GM12891 (cell line): Measurements from ENCODE around the gene TREH.

ENCODE experiments used
- PAX5 ChIP-seq: IDR thresholded peaks from 2 replicates; pipeline ENCODE4 v1.6.1; 2011; ENCODE audit warnings: low read length, moderate library complexity, mild to moderate bottlenecking; ENCODE audit not compliant: insufficient read depth, severe bottlenecking
- POLR2A ChIP-seq: IDR thresholded peaks from 2 replicates; pipeline ENCODE4 v1.6.1; 2011; ENCODE audit warnings: low read depth, low read length, control low read depth
- POLR2AphosphoS5 ChIP-seq: IDR thresholded peaks from 2 replicates; pipeline ENCODE4 v1.6.1; 2011; ENCODE audit warnings: low read depth, low read length, control low read depth
- POU2F2 ChIP-seq: IDR thresholded peaks from 2 replicates; pipeline ENCODE4 v1.6.1; 2011; ENCODE audit warnings: low read depth, mild to moderate bottlenecking, control low read depth, low read length, moderate library complexity
- SPI1 ChIP-seq: IDR thresholded peaks from 2 replicates; pipeline ENCODE4 v1.6.1; 2011; ENCODE audit warnings: low read depth, low read length, control low read depth
- TAF1 ChIP-seq: IDR thresholded peaks from 2 replicates; pipeline ENCODE4 v1.6.1; 2011; ENCODE audit warnings: low read depth, low read length, control low read depth

GRCh38 chr11:118607401-118608359 lies 71.8 kb downstream of the TREH start, which contains the start of gene PHLDB1:
- no peak for TF ChIP-seq POLR2A
- TF ChIP-seq POU2F2, result no peak
- TF ChIP-seq POLR2AphosphoS5, result no peak
- no peak for TF ChIP-seq TAF1
- no peak for TF ChIP-seq SPI1
- no peak for TF ChIP-seq PAX5
